ENCODE results near the gene AGFG1.
"Not testable (repeated sequence)": the region's sequence is repeated elsewhere in the genome, so short reads cannot be mapped to it uniquely, and the experiment has no call there.

The AGFG1 gene

DNA sequence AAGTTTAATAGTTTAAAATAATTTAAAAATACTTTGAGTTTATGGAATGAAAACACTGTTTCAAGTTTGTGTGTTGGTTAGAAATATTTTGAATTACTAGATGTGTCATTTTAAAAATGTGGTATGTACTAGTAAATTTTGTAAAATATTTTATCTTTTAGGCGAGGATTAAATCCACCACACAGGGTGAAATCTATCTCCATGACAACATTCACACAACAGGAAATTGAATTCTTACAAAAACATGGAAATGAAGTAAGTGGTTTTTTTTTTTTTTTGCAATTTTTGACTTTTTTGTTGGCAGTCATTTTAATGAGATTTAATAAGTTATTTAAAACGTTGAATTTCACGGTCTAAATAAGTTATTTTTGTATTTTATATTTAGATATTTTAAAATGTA is 19.4 kb downstream of the AGFG1 start:
- FAIRE-seq (no peak), DNase-seq (ENCODE audit: extremely low spot score, insufficient read length, low read depth) (no peak)

DNA sequence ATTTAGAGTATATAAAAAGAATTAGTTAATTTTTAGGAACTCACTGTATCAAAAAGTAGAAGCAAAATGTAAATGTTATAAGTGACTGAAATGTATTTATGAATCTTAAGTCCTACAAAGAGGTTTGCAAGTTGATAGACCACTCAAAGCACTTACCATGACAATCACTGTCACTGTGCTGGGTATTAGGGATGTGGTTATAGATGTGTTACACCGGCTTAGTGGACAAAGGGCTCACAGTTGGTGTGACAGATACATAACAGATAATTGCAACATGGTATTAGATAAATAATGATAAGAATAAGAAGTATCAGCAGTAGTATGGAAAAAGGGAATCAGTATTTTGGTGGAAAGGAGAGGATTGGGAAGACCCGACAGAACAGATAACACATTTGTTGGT is 21.6 kb downstream of the AGFG1 start:
- peak; percentile 52 for FAIRE-seq
- DNase-seq (ENCODE audit: extremely low spot score, insufficient read length, low read depth): no peak

- DNase-seq (ENCODE audit: extremely low spot score, insufficient read length, low read depth) (no peak), FAIRE-seq (no peak)
Measured at GRCh38 chr2:227497158-227497557, 25.2 kb downstream of the AGFG1 start.

DNA sequence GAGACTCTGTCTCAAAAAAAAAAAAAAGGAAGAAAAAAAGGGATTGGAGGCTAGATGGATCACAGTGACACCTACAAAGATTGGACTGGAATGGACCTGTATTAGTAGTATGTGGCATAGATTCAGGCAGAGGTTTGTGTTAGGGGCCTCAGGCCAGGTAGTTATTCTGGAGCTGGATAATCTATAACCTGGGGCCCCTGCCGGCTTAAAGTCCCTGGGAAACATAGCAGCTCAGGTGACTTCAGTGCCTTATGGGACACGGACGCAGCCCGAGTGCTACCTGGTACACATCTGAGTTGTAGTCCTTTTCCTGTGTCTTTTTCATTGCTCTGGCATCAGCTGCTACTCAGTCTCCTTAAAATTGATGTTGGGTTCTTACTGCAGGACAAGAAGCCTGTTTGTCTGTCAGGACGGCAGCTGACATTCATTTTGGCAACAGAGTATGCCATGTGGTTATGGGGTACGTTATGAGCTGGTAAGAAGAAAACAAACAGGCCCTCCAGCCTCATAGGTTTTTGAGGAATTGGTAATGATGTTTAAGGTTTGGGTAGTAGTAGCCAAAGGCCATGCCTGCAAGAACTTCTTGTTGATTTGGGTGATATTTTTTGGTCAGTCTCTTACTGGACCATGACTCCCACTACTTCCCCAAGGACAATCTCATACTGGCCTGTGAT is 27.8 kb downstream of the AGFG1 start:
- FAIRE-seq: no peak
- DNase-seq (ENCODE audit: extremely low spot score, insufficient read length, low read depth): no peak

- no peak for FAIRE-seq
- DNase-seq (ENCODE audit: extremely low spot score, insufficient read length, low read depth): no peak
Measured at GRCh38 chr2:227500301-227500630, 28.3 kb downstream of the AGFG1 start.

DNA sequence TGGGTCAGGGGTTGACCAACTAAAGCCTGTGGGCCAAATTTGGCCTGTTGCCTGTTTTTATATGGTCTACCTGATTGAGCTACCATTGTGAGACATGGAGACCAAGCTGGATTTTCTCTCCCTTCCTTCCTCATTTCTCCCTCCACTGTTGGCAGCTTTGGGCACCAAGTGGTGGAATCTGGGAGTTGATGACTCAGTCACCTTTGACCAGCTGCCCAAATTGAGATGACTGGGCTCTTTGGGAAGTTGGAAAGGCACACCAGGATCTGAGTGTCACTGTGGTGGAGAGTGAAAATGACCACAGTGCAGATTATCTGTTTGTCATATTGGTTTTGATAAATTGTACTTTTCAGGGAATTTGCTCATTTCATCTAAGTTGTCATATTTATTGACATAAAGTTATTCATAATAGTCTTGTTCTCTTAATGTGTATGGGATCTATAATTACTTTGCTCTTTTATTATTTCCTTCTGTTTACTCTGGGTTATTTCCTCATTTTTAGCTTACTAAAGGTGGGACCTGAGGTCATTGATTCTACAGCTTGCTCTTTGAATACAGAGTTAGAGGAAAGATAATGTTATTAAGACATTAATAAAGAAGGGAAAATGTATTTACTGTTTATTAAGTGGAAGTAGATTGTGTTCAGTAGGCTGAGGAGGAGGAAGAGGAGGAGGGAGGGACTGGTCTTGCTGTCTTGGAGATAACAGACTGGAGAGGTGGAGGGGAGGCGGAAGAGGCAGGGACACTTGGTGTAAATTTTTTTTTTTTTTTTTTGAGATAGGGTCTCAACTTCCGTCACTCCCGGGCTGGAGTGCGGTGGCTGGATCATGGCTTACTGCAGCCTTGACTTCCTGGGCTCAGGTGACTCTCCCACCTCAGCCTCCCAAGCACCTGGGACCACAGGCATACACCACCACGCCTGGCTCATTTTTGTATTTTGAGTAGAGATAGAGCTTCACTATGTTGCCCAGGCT is 31.8 kb downstream of the AGFG1 start:
- FAIRE-seq (no peak), DNase-seq (ENCODE audit: extremely low spot score, insufficient read length, low read depth) (no peak)

DNA sequence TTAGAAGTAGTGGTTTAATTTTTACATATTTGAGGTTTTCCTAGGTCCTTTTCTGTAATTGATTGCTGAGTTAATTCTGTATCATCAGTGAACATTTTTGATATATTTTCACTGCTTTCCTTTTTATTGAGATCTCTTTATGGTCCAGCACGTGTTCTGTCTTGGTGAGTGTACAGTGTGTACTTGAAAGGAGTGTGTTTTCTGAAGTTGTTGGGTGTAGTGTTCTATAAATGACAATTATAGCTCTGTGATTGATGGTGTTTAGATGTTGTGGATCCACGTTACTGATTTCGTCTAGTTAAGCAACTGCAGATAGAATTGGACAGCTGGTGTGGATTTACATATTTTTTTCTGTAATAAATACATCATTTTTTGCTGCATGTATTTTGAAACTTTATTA is 32.7 kb downstream of the AGFG1 start:
- FAIRE-seq (no peak), DNase-seq (ENCODE audit: extremely low spot score, insufficient read length, low read depth) (no peak)

GRCh38 chr2:227506456-227506855 is 34.5 kb downstream of the AGFG1 start:
- DNase-seq (ENCODE audit: extremely low spot score, insufficient read length, low read depth) (no peak), FAIRE-seq (no peak)

DNA sequence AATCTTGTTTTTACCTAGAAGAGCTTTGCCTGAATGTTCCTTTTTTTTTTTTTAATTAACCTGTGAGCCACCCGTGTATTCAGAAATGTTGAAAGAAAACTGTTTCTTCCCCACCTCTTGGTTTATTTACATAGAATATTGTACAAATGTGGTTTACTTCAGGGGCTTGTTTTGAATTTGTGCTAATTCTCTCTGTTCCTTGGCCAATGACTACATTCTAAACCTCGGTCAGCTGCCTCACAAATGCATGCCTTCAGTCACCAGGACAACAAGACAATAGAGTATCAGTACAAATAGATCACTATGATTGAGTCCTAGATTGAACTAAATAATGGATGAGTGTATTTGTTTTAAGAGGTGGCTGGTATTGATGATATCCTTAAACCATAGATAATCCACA is 36.0 kb downstream of the AGFG1 start:
- DNase-seq (ENCODE audit: extremely low spot score, insufficient read length, low read depth): no peak
- peak; percentile 47 for FAIRE-seq

GRCh38 chr2:227509076-227509475 is 37.1 kb downstream of the AGFG1 start:
- no peak for FAIRE-seq
- no peak for DNase-seq (ENCODE audit: extremely low spot score, insufficient read length, low read depth)

- FAIRE-seq: peak; percentile 5
- no peak for DNase-seq (ENCODE audit: extremely low spot score, insufficient read length, low read depth)
Measured at GRCh38 chr2:227509824-227510619, 38.1 kb downstream of the AGFG1 start.

DNA sequence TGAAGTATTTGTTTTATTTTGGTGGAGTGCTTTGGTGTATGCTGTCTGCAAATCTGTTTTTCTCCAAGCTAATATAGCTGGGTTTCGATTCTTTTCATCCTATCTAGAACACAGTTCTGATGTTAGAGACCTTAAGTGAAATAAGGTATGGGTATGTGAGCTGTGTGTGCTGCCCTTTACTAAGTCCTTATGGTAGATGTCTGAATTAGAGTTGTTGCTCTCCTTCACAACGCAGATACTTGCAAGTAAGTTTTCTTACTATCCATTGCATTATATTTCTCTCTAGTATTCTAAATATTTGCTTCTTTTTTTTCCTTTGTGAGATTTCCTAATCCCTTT is 38.6 kb downstream of the AGFG1 start:
- DNase-seq (ENCODE audit: extremely low spot score, insufficient read length, low read depth) (no peak), FAIRE-seq (peak; percentile 61)

DNA sequence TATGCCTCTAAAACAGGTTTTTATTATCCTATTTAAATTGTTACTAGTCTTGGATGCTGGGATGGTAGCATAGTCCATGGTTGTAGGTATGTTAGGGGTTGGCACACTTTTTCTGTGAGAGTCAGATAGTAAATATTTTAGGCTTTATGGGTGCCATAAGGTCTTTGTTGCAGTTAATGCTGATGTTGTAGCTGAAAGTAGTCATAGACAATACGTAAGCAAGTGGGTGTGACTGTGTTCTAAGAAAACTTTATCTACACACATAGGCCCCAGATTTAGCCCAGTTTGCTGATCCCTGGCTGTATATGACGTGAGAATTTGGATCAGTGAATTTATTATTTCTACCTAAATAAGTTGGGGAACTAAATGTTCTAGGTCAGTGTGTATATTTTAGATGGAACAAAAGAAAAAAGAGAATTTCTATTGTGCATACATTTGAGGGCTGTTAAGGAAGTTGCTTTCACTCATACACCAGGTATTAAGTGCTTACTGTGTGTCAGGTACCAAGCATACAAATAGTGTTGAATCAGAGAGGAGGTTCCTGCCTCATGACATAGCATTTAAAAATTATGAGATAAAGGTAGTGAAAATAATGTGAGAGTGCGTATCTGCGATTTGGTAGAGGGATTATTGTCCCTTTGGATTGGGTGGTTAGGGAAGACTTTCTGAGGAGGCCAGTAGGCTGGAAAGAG is 39.4 kb downstream of the AGFG1 start:
- DNase-seq (ENCODE audit: extremely low spot score, insufficient read length, low read depth) (no peak), FAIRE-seq (no peak)

DNA sequence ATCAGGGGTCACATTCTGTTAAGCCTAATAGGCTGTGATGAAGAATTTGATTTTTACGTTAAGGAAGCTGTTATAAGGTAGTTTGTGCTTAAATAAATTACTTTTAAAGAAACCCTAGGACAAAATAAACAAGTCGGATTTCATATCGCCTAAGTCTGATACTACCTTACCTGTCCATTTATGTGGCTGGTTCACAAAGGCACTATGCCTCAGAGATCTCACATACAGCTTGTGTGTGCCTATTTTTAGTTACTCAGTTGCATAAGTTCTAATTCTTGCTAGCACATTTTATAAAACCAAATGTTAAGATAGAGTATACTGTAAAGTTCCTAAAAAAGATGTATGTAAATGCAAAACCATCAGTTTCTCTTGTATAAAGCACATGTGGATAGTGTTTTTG is 40.0 kb downstream of the AGFG1 start:
- FAIRE-seq: no peak

DNA sequence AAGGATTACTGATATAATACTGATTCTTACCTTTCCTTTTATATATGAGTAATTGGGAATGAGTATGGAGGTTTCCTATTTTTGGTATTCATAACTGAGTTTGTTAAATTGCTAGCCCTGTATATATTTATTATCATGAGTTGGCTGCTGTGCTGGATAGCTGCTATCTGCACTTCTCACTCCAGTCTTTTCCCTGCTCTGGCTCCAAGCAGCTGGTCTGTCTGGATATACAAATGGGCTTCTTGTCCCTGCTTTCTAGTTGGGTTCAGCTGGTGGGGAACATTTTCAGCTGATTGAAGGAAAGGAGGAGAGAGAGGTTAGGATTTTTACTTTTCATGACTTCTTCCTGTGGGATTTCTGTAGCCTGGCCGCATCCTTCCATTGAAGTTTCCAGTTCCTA is 41.2 kb downstream of the AGFG1 start:
- DNase-seq (ENCODE audit: extremely low spot score, insufficient read length, low read depth): no peak
- FAIRE-seq: no peak

More for the DNA sequence above, 40.0 kb downstream of the AGFG1 start:
- no peak for DNase-seq (ENCODE audit: extremely low spot score, insufficient read length, low read depth)

DNA sequence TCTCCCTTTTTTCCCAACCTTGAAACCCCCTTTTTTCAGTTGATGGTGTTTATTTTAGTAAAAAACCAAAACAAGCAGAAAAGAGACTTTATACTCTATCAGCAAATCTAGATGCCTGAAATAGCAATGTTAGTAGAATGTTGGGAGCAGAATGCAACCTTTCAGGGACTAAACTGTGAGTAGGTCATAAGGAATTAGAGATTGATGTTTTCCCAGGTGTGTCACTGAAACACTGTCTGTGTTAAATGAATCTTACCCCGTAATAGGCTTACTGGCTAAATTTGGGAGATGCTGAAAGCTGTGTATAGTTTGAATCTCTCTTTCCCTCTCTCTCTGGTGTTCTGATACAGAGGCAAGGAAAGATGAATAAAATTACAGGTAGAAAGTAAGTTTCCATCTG is 43.8 kb downstream of the AGFG1 start:
- DNase-seq (ENCODE audit: extremely low spot score, insufficient read length, low read depth): no peak

DNA sequence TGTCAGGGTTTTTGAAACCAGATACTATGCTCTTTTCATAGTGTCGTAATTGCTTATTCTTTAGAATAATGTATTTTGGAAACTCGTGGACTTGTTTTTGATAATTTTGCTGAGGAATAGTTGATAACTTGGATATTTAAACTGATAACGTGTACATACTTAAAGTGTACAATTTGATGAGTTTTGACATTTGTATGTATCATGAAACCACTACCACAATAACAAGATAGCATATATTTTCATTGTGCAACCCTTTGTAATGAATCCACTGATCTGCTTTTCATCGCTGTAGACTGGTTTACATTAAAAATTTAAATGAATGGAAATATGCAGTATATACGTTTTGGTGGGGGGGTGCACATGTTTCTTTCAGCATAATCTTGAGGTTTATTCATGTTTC is 45.8 kb downstream of the AGFG1 start:
- FAIRE-seq (no peak), DNase-seq (ENCODE audit: extremely low spot score, insufficient read length, low read depth) (no peak)

More for the DNA sequence above, 43.8 kb downstream of the AGFG1 start:
- FAIRE-seq: no peak

DNA sequence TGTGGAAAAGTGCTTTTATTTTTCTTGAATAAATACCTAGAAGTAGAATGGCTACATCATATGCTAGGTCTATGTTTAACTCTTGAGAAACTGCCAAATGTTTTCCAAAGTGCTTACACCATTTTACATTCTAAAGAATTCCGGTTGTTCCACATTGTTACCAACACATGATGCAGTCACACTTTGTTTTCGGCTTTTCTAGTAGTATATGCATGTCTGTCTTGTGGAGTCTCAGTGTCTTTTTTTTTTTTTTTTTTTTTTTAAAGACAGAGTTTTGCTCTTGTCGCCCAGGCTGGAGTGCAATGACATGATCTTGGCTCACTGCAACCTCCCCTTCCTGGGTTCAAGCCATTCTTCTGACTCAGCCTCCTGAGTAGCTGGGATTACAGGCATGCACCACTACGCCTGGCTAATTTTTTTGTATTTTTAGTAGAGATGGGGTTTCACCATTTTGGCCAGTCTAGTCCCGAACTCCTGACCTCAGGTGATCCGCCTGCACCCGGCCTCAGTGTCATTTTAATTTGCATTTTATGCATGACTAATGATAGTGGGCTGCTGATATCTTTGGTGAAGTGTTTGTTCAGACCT is 46.4 kb downstream of the AGFG1 start:
- DNase-seq (ENCODE audit: extremely low spot score, insufficient read length, low read depth); FAIRE-seq: not testable (repeated sequence)

GRCh38 chr2:227521178-227521577 is 49.2 kb downstream of the AGFG1 start:
- FAIRE-seq; DNase-seq (ENCODE audit: extremely low spot score, insufficient read length, low read depth): not testable (repeated sequence)

GRCh38 chr2:227524665-227525064 is 52.7 kb downstream of the AGFG1 start:
- FAIRE-seq (peak; percentile 18), DNase-seq (ENCODE audit: extremely low spot score, insufficient read length, low read depth) (no peak)
